Adrenal gland (tissue), 12 donors: Measurements from ENCODE around the gene DNAJB4. TPM values are rescaled to one million over a fixed set of nuclear protein-coding genes. Genes with fewer than 3 reads are reported as not detected.

Experiments
- DNase-seq, 7 donors: peaks; one replicate each; pipeline ENCODE4 v3.0.0-alpha.2; 2019 to 2020
- H3K27ac ChIP-seq, 5 donors: fragments of 200-600 bp; sonication (generic) in 4 of 5; 1 replicate in 3 of 5; 2 replicates in 2 of 5; pipeline versions ENCODE4 v1.5.1 to v1.8.0; 2016 to 2020; ENCODE audit warnings: mild to moderate bottlenecking in 1 of 5
- H3K27me3 ChIP-seq: fragments of 200-600 bp; 2 replicates; pipeline ENCODE4 v1.8.0; 2021
- H3K36me3 ChIP-seq, 2 donors: fragments of 200-600 bp; replicated peaks in 1 of 2; 1 replicate in 1 of 2; 2 replicates in 1 of 2; pipeline versions ENCODE4 v1.5.1 to v1.8.0; 2018 to 2022
- H3K4me1 ChIP-seq, 2 donors: fragments of 200-600 bp; replicated peaks in 1 of 2; 1 replicate in 1 of 2; 2 replicates in 1 of 2; pipeline versions ENCODE4 v1.5.1 to v1.8.0; 2018 to 2021
- H3K4me3 ChIP-seq, 4 donors: fragments of 200-600 bp; sonication (generic) in 3 of 4; one replicate each; pipeline ENCODE4 v1.5.1; 2016 to 2018
- H3K9me3 ChIP-seq, 3 donors: fragments of 200-600 bp; sonication (generic) in 1 of 3; replicated peaks in 1 of 3; 1 replicate in 2 of 3; 2 replicates in 1 of 3; pipeline versions ENCODE4 v1.5.1 to v1.8.0; 2016 to 2021
- POLR2A ChIP-seq, 2 donors: fragments of 450-650 bp; IDR thresholded peaks; one replicate each; pipeline ENCODE4 v1.6.1; 2017; ENCODE audit warnings: antibody characterized with exemption in 2 of 2, mild to moderate bottlenecking in 2 of 2, moderate library complexity in 1 of 2
- WGBS, 4 donors: extraction: QIAGEN DNeasy Blood & Tissue Kit in 2 of 4; methylation state at CpG; one replicate each; pipeline versions ENCODE4 v1.1.5 to v1.1.7; 2013 to 2017; 5-methylcytosine and 5-hydroxymethylcytosine counted together
- intact Hi-C, 2 donors: fragments of 100-400 bp; cut with DNase I; formaldehyde crosslinking; loops; one replicate each; pipeline versions ENCODE4 v1.14.1 to v1.15.0; 2022 to 2023
- polyA plus RNA-seq, 3 donors: library from polyadenylated mRNA; stranded (reverse); fragments of 200-250 nt in 2 of 3; fragments of 350-450 nt in 1 of 3; fragmentation: Illumina TruSeq in 1 of 3; extraction: RNeasy Lipid Tissue Mini Kit (QIAGEN cat#74804) in 1 of 3; gene quantifications; one replicate each; pipeline ENCODE4 v1.2.3, GENCODE V29; 2013 to 2014
- total RNA-seq, 9 donors: library from RNA; depleted of rRNA in 4 of 9; stranded (reverse); fragments of >200 nt in 4 of 9; fragments of 120-200 nt in 1 of 9; fragmentation: NEBNext Ultra II Directional in 1 of 9; extraction: Animal tissue kit (Norgen Biotek cat#: 25700) in 1 of 9; gene quantifications; one replicate each; pipeline versions ENCODE4 v1.1.0 to v1.2.4, GENCODE V29; 2013 to 2023
- TF ChIP-seq, protein P1 (sequence below), 6 experiments: fragments of 450-650 bp in 4 of 6; fragments of 200-600 bp in 2 of 6; sonication (generic) in 1 of 6; IDR thresholded peaks; 1 replicate in 5 of 6; 2 replicates in 1 of 6; pipeline versions ENCODE4 v1.5.1 to v1.8.0; 2016 to 2021; ENCODE audit warnings: antibody characterized with exemption in 6 of 6, mild to moderate bottlenecking in 2 of 6, moderate library complexity in 1 of 6
- donor health status: healthy with polysubstance abuse.
- donor health status: Bipolar disorder and iron deficiency.
- donor health status: DM: yes; HTN: yes; CAD: no.
- donor health status: DM: no; HTN: no; CAD: no.
- donor health status: DM: no; HTN: no; CAD: no.
- donor health status: DM: yes; HTN: yes; CAD: no.

The DNAJB4 gene
- total and polyA plus RNA-seq, 12 donors = 31.8 to 182 (median 68.8) TPM

GRCh38 chr1:78048446-78048845 is 43.7 kb downstream of the DNAJB4 start:
- no peak for DNase-seq
- Histone ChIP-seq H3K27me3 (no peaks in the 10 kb centered on the region), H3K27ac (no peak overlapping the region), H3K36me3 (no peaks in the 10 kb centered on the region), H3K4me3 (no peak overlapping the region), H3K4me1 (peaks cover 31 to 54% of the 10 kb centered on the region in 2 donors), H3K9me3 (no peaks in the 10 kb centered on the region)
- whole genome bisulfite sequencing, 4 donors = 55 to 67% (median 59%) methylated on average over 3 of the region's 3 CpGs
- intact Hi-C loops = no loop called here
- no peak for TF ChIP-seq POLR2A (IDR thresholded peaks at IDR 0.05)
- TF ChIP-seq, protein P1, sequence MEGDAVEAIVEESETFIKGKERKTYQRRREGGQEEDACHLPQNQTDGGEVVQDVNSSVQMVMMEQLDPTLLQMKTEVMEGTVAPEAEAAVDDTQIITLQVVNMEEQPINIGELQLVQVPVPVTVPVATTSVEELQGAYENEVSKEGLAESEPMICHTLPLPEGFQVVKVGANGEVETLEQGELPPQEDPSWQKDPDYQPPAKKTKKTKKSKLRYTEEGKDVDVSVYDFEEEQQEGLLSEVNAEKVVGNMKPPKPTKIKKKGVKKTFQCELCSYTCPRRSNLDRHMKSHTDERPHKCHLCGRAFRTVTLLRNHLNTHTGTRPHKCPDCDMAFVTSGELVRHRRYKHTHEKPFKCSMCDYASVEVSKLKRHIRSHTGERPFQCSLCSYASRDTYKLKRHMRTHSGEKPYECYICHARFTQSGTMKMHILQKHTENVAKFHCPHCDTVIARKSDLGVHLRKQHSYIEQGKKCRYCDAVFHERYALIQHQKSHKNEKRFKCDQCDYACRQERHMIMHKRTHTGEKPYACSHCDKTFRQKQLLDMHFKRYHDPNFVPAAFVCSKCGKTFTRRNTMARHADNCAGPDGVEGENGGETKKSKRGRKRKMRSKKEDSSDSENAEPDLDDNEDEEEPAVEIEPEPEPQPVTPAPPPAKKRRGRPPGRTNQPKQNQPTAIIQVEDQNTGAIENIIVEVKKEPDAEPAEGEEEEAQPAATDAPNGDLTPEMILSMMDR (IDR thresholded peaks at IDR 0.05) = no peak

GRCh38 chr1:78049396-78049795 is 44.7 kb downstream of the DNAJB4 start:
- TF ChIP-seq, protein P1 (IDR thresholded peaks at IDR 0.05) = no peak
- TF ChIP-seq POLR2A (IDR thresholded peaks at IDR 0.05) = no peak
- Histone ChIP-seq H3K4me3 (no peak overlapping the region), H3K36me3 (no peaks in the 10 kb centered on the region), H3K27ac (no peak overlapping the region), H3K27me3 (no peaks in the 10 kb centered on the region), H3K4me1 (peaks cover 26 to 52% of the 10 kb centered on the region in 2 donors), H3K9me3 (no peaks in the 10 kb centered on the region)
- intact Hi-C loops = no loop called here
- WGBS, 4 donors = 94 to 98% (median 97%) methylated on average over 4 of the region's 4 CpGs
- DNase-seq = no peak

- H3K4me1 ChIP-seq = peaks cover 18 to 54% of the 10 kb centered on the region in 2 donors
- WGBS, 4 donors = 94 to 97% (median 95%) methylated on average over 2 of the region's 2 CpGs
- no peak for DNase-seq
These were observed 46.3 kb downstream of the DNAJB4 start for GRCh38 chr1:78051005-78051404.

DNA sequence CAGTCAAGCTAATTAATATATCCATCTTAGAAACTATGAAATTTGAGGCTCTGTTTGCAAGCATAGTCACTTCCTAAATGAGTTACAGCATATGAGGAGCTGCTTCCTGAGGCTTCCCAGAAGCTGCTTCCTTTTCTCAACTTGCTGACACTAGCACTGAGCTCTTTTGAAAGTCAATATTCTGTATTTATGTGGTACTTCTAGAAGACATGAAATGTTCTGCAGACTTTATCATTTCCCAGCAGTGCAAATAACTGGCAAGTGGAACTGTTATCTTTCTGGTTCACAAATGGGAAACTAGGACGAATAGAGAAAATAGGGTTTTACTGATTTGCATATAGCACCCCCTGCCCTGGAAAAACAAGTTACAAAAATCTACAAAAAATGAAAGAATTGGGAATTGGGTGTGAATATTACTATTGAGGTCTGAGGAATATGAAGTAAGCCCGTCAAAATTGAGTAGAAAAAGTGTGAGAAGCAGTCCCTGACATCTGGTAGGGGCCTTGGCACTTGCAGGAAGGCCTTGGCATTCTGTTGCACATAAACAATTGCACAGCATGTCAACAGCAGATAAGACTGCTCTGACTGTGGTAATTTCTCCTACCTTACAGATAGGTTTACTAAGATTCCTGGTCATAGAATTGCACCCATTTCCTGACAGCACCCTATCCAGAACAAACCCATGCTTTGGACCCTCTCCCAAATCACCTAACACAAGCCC is 48.1 kb downstream of the DNAJB4 start:
- peaks cover 18 to 49% of the 10 kb centered on the region in 2 donors for H3K4me1 ChIP-seq
- 19 to 34% (median 27%) methylated on average over 2 of the region's 2 CpGs for WGBS, 4 donors
- H3K27ac ChIP-seq = peak overlapping the region in 2 of 5 donors; percentile 53 to 60
- H3K27me3 ChIP-seq = no peaks in the 10 kb centered on the region
- H3K9me3 ChIP-seq = no peaks in the 10 kb centered on the region
- H3K4me3 ChIP-seq = no peak overlapping the region
- peak in 1 of 7 donors; percentile 37 for DNase-seq
- H3K36me3 ChIP-seq = no peaks in the 10 kb centered on the region
- TF ChIP-seq POLR2A (IDR thresholded peaks at IDR 0.05) = no peak
- TF ChIP-seq, protein P1 (IDR thresholded peaks at IDR 0.05) = no peak
- intact Hi-C loops = no loop called here

More at GRCh38 chr1:78051005-78051404, 46.3 kb downstream of the DNAJB4 start:
- Histone ChIP-seq H3K27me3 (no peaks in the 10 kb centered on the region), H3K4me3 (no peak overlapping the region), H3K27ac (no peak overlapping the region), H3K9me3 (no peaks in the 10 kb centered on the region), H3K36me3 (no peaks in the 10 kb centered on the region)
- intact Hi-C loops = no loop called here
- TF ChIP-seq, protein P1 (IDR thresholded peaks at IDR 0.05) = no peak
- TF ChIP-seq POLR2A (IDR thresholded peaks at IDR 0.05) = no peak
